Calu3 (cell line): ENCODE measurements around the gene DEFB132. TPM values are rescaled to one million over a fixed set of nuclear protein-coding genes. Genes with fewer than 3 reads are reported as not detected.

ENCODE experiments used
- BruUV-seq: library from RNA; stranded (reverse); fragments of 400-500 nt; replicated peaks from 2 replicates; lab custom pipeline; 2021; lab: Mats Ljungman, UMichigan
- CTCF ChIA-PET: fragments of 300-600 bp; sonication (Branson Sonifier 250); formaldehyde crosslinking; loops from one replicate; lab custom pipeline; 2022; ENCODE audit warnings: antibody characterized with exemption; lab: Charles Lee
- DNase-seq: peaks from one replicate; pipeline ENCODE4 v3.0.0; 2022
- H3K27ac Mint-ChIP-seq: one replicate; pipeline ENCODE4 v1.8.0; 2022; ENCODE audit warnings: mixed read lengths; ENCODE audit not compliant: unreplicated experiment
- H3K27me3 Mint-ChIP-seq: one replicate; pipeline ENCODE4 v1.8.0; 2022; ENCODE audit warnings: mixed read lengths; ENCODE audit not compliant: unreplicated experiment
- H3K36me3 Mint-ChIP-seq: one replicate; pipeline ENCODE4 v1.8.0; 2022; ENCODE audit warnings: mild to moderate bottlenecking, moderate library complexity, mixed read lengths; ENCODE audit not compliant: insufficient read depth, unreplicated experiment
- H3K4me1 Mint-ChIP-seq: one replicate; pipeline ENCODE4 v1.8.0; 2022; ENCODE audit warnings: mild to moderate bottlenecking, low read depth, mixed read lengths; ENCODE audit not compliant: unreplicated experiment
- H3K4me3 Mint-ChIP-seq: one replicate; pipeline ENCODE4 v1.8.0; 2022; ENCODE audit warnings: mild to moderate bottlenecking, low read depth, moderate library complexity, mixed read lengths; ENCODE audit not compliant: unreplicated experiment
- H3K9me3 Mint-ChIP-seq: one replicate; pipeline ENCODE4 v1.8.0; 2022; ENCODE audit warnings: low read depth, mixed read lengths; ENCODE audit not compliant: unreplicated experiment
- intact Hi-C: fragments of 100-400 bp; cut with micrococcal nuclease; formaldehyde crosslinking; loops from one replicate; pipeline ENCODE4 v1.10.0; 2022; ENCODE audit not compliant: unreplicated experiment
- total RNA-seq: library from RNA; stranded (reverse); gene quantifications from 2 replicates; pipeline ENCODE4 v1.2.3, GENCODE V29; 2022
- TF ChIP-seq, protein P1 (sequence below): fragments of 200-600 bp; IDR thresholded peaks from one replicate; pipeline ENCODE4 v1.8.0; 2022; ENCODE audit warnings: antibody characterized with exemption; ENCODE audit not compliant: unreplicated experiment

Gene DEFB132
- total RNA-seq, 1 experiment from 2014 or later, result not detected

DNA sequence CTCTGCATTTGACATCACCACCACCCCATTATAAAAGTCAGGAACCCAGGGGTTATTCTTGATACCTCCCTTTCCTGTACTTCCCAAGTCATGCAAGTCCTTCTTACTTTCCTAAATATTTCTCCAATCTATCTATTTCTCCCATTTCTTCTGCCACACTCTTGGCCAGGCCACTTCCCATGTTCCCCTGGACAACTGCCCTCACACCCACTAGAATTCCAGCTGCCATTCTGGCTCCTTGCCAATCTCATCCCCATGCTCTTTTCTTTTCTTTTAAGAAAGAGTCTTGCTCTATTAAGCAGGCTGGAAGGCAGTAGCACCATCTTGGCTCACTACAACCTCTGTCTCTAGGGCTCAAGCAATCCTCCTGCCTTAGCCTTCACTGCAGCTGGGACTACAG, 15.2 kb downstream of the DEFB132 start:
- intact Hi-C loops, result no loop called here
- Mint-ChIP-seq H3K4me3 (no peak overlapping the region), H3K27me3 (no peaks in the 10 kb centered on the region), H3K4me1 (no peaks in the 10 kb centered on the region), H3K27ac (no peak overlapping the region), H3K9me3 (no peaks in the 10 kb centered on the region), H3K36me3 (no peaks in the 10 kb centered on the region)
- TF ChIP-seq, protein P1, sequence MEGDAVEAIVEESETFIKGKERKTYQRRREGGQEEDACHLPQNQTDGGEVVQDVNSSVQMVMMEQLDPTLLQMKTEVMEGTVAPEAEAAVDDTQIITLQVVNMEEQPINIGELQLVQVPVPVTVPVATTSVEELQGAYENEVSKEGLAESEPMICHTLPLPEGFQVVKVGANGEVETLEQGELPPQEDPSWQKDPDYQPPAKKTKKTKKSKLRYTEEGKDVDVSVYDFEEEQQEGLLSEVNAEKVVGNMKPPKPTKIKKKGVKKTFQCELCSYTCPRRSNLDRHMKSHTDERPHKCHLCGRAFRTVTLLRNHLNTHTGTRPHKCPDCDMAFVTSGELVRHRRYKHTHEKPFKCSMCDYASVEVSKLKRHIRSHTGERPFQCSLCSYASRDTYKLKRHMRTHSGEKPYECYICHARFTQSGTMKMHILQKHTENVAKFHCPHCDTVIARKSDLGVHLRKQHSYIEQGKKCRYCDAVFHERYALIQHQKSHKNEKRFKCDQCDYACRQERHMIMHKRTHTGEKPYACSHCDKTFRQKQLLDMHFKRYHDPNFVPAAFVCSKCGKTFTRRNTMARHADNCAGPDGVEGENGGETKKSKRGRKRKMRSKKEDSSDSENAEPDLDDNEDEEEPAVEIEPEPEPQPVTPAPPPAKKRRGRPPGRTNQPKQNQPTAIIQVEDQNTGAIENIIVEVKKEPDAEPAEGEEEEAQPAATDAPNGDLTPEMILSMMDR, result no peak
- DNase-seq, result no peak
- CTCF ChIA-PET, result no interaction called here
- BruUV-seq, result no TSS peak

DNA sequence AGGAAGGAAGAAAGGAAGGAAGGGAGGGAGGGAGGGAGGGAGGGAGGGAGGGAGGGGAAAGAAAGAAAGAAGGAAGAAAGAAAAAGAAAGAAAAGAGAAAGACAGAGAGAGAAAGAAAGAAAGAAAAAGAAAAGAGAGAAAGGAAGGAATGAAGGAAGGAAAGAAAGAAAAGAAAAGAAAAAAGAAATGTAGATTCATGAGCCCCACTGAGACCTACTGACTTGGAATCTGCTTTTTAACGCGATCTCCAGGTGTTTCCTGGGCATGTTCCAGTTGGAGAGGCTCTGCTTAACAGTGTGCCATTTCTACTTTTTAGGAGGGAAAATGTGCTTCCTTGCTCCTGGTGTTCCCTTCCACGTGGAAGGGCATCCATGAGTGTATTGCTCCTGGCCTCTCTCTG, 16.4 kb downstream of the DEFB132 start:
- Mint-ChIP-seq H3K36me3 (no peaks in the 10 kb centered on the region), H3K27me3 (no peaks in the 10 kb centered on the region), H3K4me1 (no peaks in the 10 kb centered on the region), H3K27ac (no peak overlapping the region), H3K9me3 (no peaks in the 10 kb centered on the region), H3K4me3 (no peak overlapping the region)
- no TSS peak for BruUV-seq
- DNase-seq, result no peak
- intact Hi-C loops, result no loop called here
- TF ChIP-seq, protein P1, result no peak
- CTCF ChIA-PET, result no interaction called here

DNA sequence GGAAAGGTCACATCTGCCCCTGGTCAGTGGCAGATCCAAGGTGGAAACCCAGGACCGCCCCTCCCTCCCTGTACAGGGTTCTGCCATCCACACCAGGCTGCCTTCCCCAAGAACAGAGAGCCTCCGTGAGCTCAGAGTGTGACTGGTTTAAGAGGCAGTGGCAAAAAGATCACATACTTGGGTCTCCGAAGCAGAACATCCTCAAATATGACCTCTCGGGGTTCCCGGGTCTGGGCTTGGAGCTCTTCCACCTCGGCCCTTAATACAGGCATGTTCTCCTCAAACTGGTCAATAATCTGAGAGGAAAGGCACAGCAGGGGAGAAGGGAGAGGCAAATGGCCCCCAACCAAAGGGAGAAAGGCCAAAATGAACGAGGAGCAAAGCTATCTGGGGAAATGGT, 18.3 kb downstream of the DEFB132 start:
- Mint-ChIP-seq H3K4me3 (no peak overlapping the region), H3K4me1 (no peaks in the 10 kb centered on the region), H3K9me3 (no peaks in the 10 kb centered on the region), H3K27ac (no peak overlapping the region), H3K27me3 (no peaks in the 10 kb centered on the region), H3K36me3 (no peaks in the 10 kb centered on the region)
- BruUV-seq, result no TSS peak
- CTCF ChIA-PET, result no interaction called here
- TF ChIP-seq, protein P1, result no peak
- intact Hi-C loops, result no loop called here
- DNase-seq, result no peak

DNA sequence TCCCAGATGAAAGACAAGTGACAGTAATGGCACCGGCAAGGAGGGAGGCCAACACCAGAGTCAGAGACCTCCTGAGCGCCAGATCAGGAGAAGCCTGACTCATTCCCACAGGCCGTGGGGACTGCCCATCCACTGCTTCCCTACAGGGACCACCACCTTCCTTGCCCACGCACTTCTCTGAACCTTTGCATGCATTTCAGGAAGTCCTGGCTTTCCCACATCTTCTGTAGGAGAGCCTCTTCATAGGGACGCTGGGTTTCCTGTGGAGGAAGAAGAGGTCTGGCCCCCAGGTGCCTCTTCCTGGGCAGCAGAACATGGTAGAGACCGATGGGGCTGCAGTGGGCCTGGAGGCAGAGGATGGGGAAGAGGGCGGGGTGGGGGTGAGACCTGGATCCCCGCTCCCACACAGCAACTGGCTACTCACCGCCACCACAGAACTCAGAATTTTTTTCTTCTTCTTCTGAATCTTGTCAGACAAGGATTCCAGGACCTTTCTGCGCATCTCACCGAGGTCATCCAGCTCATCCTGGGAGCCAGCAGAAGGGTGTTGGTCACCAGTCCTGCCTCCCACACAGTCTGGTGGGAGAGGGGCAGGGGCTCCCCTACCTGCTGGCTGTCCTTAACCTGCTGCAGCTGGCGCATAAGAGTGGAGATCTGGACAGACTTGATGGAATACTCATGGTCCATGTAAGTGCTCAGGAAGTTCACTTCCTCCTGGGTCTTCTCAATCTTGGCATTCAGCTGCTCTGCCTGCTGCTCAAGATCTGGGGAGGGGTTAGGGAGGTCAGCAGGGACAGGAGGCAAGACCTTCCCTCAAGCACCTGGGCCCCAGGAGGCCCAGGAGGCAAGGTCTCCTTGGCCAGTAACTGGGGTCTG, 19.3 kb downstream of the DEFB132 start:
- Mint-ChIP-seq H3K27me3 (no peaks in the 10 kb centered on the region), H3K27ac (no peak overlapping the region), H3K9me3 (no peaks in the 10 kb centered on the region), H3K4me1 (no peaks in the 10 kb centered on the region), H3K4me3 (no peak overlapping the region), H3K36me3 (no peaks in the 10 kb centered on the region)
- intact Hi-C loops, result no loop called here
- no peak for DNase-seq
- TF ChIP-seq, protein P1, result no peak
- BruUV-seq, result no TSS peak
- CTCF ChIA-PET, result no interaction called here
